Femur (tissue), 1 donor: ENCODE measurements around the gene INIP.
A peak's percentile ranks its signal among the peaks of the same experiment; 100 is the strongest.
"Not testable (repeated sequence)": the region's sequence is repeated elsewhere in the genome, so short reads cannot be mapped to it uniquely, and the experiment has no call there.

ENCODE experiments used
- DNase-seq: peaks from one replicate; pipeline ENCODE4 v3.0.0-alpha.2; 2017

The INIP gene

DNA sequence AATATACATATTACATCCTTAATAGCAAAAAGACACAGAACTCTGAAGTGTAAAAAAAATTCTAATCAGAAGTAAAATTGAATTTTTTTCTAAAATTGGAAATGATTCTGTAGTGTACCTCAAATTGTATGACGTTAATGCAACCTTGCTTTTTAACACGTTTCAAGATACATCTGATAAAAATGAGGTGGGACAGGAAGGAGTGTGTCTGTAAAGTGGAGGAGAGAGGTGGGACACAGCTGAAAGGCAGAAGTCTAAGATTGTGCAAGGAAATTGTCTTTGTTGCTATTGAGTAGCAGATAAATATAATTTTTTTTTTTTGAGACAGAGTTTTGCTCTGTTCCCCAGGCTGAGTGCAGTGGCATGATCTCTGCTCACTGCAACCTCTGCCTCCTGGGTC lies 17.0 kb upstream of the INIP start:
- no peak for DNase-seq

DNA sequence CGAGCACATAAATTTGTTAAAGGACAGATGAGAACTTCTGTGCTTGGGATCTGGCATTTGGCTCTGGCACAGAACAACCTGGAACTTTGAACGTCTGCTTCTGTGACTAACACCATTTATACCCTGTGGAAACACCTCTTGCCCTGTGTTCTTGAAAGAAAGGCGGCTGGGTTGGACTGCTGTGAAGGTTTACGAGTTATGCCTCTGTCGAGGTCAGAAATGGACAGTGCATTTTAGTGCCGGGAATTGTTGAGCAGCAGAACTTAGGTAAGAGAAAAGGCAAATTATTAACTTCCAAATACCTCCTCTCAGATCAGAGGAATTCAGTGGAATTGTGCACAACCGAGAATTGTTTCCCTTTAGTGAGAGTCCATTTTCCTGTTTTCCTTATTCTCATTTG lies 14.1 kb upstream of the INIP start:
- no peak for DNase-seq

DNA sequence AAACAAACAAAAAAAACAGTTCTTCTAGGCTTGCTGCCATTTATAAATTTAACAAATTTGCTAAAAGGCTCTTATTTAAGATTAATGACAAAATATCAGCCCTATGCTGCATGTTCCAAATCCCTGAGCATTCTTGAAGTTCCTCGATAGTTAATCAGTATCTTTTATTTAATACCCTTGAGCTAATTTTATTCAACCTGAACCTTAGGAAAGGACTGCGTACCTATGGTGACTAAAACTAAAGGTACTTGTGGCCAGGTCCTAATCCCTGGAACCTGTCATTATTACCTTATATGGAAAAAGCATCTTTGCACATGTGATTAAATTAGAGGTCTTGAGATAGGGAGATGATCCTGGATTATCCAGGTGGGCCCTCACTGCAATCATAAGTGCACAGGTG lies 10.5 kb upstream of the INIP start:
- no peak for DNase-seq

DNA sequence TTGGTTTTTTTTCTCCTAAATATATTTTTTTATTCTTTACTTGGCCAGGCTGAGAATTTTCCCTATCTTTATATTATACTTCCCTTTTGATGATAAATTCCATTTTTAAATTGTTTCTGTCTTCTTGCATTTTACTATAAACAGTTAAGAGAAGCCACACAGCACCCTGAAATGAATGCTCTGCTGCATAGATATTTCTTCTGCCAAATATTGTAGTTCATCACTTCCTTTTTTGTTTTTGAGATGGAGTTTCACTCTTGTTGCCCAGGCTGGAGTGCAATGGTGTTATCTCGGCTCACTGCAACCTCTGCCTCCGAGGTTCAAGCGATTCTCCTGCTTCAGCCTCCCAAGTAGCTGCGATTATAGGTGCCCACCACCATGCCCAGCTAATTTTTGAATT lies 8.5 kb upstream of the INIP start:
- no peak for DNase-seq

DNA sequence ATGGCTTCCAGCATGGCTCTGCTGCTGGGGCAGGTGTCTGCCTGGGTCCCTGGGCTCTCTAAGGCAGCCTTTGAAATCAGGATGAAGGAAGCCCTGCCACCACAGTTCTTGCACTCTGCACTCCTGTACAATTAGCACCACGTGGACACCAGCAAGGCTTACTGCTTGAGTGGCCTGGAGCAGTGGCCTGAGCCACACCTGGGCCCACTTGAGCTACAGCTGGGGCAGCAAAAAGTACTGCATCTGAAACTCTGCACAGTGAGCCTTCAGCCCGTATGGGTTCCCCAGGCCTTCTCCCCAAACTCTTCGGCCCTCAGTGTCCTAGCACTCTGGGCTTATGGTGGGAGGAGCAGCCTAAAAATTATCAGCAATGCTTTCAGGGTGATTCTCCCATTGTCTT lies 8.0 kb upstream of the INIP start:
- no peak for DNase-seq

DNA sequence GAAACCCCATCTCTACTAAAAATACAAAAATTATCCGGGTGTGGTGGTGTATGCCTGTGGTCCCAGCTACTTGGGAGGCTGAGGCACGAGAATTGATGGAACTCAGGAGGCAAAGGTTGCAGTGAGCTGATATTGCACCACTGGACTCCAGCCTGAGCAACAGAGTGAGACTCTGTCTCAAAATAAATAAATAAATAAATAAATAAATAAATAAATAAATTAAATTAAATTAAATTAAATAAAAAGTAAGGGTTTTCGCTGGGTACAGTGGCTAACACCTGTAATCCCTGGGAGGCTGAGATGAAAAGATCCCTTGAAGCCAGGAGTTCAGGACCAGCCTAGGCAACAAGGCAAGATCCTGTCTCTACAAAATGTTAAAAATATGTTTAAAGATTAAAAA lies 4.8 kb upstream of the INIP start:
- DNase-seq, result not testable (repeated sequence)

DNA sequence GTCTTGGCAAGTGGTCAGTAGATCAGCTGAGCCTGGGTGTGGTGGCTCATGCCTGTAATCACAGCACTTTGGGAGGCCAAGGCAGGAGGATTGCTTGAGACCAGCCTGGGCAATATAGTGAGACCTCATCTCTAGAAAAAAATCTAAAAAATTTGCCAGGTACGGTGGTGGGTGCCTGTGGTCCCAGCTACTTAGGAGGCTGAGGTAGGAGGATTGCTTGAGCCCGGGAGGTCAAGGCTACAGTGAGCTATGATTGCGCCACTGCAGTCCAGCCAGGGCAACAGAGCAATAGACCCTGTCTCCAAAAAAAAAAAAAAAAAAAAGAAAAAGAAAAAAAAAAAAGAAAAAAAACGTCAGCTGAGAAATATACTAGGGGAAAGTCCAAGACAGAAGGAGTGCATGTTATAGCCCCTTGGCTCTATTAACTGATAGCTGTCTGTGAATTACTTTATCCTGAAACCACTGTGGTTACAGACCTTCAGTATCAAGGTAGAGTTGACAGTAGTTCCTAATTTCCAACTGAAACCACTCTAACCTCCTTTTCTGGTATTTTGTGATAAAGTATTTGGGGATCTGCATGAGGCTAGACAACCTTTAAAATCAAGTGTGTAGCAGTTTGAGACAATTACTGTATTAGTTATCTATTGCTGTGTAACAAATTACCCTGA lies 2.3 kb upstream of the INIP start:
- no peak for DNase-seq

DNA sequence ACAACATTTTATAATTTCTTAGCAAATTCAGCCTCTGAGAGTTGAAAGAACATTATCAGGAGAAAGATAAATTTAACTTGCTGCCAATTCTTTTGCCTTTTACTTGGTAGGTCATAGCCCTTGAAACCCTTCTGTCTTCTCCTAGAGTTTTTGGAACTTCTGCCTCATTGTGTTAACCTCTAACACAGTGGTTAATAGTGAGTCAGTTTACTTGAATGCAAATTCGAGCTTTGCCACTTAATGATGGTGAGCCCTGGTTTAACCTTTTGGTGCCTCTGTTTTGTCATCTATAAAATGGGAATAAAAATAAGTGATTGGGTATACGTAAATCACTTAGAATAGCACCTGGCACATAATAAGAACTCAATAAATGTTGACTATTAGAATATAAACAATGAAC lies 1.8 kb upstream of the INIP start:
- DNase-seq, result no peak

DNA sequence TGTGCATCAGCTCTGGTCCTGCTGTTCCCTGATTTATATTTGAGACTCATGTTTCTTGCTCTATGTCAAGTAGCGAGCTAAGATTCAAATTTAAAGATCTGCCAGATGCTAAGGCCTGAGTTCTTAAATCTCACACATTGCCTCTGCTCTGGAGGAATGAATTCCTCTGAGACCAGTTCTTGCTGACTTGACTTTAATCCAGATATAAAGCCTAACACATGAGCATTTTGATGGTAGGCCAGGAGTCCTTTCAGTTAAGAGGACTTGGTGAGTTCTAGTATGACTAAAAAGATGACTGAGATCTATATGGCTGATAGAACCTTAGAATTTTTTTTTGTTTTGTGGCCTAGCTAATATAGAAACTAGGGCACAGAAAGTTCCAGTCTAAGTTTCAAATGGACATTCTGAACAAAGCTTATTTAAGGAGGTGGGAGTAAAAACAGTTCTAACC lies 1.3 kb upstream of the INIP start:
- DNase-seq, result no peak

DNA sequence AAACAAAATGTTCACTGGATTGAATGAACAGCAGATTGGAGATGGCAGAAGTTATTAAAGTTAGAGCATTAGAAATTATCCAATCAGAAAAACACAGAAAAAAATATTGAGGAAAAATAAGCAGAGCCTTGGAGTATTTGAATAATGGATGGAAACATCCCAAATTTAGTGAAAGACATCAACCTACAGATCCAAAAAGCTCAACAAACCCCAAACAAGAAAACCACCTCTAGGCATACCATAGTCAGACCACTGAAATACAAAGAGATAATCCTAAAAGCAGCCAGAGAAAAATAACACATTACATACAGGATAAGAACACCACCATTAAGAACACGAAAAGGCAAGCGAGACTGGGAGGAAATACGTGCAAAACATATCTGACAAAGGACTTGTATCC lies 5.2 kb downstream of the INIP start:
- no peak for DNase-seq

DNA sequence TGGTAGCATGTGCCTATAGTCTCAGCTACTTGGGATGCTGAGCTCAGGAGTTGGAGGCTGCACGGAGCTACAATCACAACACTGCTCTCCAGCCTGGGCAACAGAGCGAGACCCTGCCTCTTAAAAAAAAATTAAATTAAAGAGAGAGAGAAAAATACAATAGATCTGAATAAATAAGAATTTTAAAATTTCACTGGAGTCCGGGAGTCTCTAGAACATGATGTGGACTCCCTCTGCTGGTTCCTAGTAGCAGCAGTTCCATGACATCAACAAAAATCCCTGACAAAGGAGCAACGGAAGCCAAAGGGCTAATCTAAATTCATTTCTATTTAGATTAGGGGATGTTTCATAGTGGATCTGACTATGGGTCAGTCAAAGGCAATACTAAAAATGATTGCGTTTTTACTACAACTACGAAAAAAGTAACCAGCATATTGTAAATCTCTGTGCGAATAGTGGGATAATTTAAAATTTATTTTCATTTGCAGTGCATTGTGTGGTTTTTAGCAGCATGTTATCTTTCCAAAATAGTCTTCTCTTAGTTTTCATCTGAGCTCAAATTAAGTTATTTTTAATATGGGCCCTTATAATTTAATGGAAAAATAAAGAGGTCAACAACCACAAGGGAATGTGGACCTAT lies 6.7 kb downstream of the INIP start:
- DNase-seq, result no peak

DNA sequence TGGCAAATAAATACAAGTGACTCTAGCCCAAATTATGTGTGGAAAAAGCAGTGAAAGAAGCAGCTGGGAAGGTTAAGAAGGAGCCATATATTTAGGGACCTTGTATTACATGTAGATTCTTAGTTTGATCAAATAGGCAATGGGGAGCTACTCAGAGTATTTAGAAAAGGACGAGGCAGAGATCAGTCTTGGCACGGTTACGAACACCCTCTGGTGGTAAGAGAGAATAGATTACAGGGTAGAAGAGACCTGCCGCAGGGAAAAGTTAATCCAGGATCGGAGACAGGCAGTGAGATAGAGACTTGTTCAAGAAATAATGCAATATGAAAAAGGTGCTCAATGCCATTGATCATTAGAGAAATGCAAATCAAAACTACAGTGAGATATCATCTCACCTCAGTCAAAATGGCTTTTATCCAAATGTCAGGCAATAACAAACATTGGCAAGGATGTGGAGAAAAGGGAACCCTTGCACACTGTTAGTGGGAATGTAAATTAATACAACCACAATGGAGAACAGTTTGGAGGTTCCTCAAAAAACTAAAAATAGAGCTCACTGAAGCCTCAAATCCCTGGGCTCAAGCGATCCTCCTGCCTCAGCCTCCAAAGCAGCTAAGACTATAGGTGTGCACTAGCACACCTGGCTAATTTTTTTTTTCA lies 12.0 kb downstream of the INIP start:
- peak; percentile 34 for DNase-seq

DNA sequence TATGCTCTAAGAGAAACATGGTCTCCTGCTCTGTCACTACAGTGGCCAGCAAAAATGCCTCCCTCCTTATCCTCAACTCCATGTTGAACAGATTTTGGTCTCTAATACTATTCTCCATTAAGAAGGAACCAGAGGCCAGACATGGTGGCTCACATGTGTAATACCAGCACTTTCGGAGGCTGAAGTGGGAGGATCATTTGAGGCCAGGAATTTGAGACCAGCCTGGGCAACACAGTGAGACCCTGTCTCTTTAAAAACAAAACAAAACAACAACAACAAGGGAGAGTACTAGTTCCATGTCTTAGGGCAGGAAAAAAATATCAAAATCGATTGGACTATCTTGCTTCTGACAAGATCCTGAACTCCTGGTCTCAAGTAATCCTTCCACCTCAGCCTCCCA lies 14.6 kb downstream of the INIP start:
- no peak for DNase-seq

DNA sequence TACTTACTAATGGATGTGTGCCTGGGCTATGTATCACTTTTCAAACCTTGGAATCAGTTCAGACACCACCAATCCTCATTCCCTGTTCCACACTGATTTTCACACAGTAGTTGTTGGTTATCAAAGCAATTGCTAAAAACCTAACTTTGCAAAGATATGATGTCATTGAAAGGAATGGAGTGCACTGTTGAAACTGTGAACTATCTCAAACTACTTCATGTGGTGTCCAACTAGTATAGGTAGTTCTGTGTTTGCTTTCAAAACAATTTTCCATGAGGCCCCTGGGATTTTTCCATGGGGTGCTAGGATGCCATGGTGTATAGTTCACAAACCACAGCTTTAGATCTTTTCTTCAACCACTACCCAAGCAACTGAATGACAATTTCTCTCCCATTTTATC lies 17.8 kb downstream of the INIP start:
- DNase-seq, result no peak

DNA sequence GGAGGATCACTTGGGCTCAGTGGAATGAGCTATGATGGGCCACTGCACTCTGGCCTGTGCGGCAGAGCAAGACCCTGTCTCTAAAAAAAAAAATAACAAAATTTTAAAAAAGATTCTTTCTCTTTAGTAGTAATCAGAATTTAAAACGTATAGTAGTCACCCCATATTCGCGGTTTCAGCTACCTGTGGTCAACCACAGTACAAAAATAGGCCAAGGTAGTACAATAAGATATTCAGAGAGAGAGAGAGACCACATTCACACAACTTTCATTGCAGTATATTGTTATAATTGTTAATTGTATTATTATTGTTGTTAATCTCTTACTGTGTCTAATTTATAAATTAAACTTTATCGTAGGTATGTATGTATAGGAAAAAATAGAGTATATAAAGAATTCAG lies 18.7 kb downstream of the INIP start:
- no peak for DNase-seq

DNA sequence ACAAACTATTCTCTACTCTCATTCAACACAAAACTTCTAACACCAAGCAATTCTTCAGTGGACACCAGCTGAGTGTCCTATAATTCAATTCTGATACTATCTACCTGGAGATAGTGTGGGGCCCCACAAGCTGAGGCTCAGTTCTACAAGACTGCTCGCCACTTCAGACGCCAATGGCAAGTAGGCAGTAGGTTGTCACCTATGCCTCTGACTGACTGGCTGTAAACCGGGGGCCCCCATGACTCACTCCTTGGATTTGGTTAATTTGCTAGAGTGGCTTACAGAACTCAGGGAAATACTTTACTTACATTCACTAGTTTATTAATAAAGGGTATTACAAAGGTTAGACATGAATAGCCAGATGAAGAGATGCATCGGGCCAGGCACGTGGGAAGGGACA lies 21.5 kb downstream of the INIP start:
- DNase-seq, result no peak

DNA sequence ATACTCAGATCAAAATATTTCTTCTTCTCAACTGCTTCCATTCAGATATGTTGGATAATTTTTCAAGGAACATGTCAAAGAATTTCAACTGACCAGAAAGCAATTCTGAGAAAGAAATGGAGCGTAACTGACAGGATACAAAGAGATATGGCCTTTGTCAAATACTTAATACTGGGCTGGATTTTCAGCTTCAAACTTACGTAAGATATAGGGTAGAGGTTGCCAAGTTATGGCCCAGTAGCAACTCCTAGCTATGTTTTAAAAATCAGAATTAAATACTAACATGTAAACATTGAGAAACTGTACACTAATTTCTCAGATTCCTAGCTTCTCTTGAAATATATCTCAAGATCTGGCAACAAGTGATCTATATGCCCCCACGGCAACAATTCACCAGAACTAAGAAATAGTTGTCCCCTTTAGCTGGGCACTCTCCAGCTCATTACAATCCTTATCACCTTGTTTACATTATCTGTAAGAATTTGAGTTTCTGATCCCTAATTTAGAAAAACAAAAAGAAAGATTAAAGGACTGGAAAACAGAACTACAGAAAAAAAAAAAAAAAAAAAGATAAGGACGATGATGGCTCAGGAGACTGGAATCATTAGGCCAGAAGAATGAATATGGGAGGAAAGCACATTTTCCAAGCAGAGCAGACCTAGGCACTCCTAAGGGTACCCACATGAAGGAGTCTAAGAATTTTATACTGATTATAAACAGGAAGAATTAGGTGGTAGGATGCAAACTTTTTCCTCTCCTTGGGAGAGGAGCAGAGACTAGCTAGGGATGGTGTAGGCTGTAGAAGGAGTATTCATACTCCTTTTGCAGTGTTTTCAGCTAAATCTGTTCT lies 23.0 kb downstream of the INIP start:
- DNase-seq, result no peak

DNA sequence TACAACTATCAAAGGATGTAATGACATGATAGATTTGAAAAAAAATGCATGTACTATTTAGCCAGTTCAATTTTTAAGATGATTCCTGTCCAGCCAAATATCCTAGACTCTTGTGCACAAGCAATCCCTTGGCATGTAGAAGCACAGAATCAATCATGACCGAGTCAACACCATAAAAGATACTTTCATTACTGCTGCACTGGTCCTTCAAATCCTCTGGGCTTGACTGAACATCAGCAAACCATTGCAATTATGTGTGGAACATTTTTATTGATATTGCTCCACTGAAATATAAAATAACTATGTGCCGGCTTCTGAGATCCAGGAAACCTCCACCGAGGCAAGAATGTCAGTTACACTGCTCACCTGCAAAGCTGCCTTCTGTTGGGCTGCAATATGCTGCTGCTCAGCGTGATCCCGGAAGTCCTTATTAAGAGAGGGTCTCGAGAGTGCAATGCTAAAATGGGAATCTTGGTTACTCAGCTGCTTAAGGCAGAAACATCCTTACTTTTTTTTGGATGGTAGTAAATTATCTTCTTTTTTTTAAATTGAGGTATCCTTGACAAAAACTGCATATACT lies 28.7 kb downstream of the INIP start:
- no peak for DNase-seq

DNA sequence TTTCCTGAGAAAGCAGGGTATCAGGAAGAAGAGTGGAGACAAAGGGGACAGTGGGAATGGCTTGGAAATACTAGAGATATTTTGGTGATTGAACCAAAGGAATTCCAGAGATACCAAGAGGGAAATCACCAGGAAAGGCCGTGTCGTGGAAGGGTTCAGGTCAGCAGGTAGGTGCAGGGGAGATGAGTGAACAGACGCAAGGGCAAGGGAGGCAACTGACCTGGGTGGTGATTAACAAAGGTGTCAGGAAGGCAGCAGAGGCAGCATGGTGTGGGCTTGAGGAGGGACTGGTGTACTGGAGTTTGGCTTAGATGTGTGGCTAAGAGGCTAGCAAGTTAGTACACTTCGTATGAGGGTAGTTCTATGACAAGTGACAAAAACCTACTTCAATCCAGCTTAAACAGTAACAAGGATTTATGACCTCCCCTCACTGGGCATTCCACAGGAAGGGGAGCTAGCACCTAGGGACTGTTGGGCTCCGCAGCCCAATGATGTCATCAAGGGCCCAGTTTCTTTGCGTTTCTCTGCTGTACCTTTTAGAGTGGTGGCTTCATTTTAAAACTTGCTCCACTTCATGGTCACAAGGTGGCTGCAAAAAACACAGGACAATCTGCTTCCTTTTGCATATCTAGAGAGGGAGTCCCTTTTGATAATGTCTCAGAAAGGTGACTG lies 37.0 kb downstream of the INIP start:
- no peak for DNase-seq

DNA sequence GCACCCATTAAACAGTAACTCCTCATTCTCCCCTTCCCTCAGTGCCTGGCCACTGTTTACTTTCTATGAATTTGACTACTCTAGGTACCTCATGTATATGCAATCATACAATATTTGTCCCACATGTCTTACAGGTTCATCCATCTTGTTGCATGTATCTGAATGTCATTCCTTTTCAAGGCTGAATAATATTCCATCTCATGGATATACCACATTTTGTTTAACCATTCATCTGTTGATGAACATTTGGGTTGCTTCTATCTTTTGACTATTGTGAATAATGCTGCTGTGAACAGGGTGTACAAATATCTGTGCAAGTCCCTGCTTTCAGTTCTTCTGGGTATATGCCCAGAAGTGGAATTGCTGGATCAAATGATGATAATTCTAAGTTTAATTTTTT lies 40.9 kb downstream of the INIP start:
- no peak for DNase-seq

DNA sequence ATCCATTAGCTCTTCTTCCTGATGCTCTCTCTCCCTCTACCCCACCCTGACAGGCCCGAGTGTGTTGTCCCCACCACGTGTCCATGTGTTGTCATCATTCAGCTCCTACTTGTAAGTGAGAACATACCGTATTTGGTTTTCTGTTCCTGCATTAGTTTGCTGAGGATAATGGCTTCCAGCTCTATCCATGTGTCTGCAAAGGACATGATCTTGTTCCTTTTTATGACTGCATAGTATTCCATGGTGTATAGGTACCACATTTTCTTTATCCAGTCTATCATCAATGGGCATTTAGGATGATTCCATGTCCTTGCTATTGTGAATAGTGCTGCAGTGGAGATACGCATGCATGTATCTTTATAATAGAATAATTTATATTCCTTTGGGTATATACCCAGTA lies 44.7 kb downstream of the INIP start:
- not testable (repeated sequence) for DNase-seq

DNA sequence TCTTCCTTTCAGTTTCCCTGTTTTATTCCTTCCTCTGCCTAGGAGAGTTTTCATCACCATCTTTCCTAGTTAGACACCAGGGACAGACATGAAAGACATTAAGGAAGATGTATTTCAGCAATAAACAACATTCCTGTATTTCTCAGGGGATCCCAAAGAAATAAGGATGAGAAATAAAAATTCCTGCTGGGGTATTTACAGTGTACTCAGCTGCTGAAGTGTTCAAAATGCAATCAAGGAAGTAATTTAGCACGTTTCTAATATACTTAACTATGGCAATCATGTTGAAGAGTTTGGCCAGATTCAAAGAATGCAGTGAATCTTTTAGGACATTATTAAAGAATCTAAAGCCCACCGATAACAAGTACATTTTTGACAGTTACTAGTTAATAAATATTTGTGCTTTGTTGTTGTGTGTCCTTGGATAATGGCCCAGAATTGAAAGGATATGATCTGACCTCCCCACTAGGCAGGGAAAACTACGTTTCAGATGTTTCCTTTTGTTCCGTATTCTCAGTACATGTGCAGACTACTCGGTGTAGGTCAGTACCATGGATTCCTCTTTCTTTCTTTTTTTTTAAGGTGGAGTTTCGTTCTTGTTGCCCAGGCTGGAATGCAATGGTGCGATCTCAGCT lies 46.8 kb downstream of the INIP start:
- no peak for DNase-seq
